ENCODE results near the gene ULBP1. TPM values are rescaled to one million over a fixed set of nuclear protein-coding genes. Genes with fewer than 3 reads are reported as not detected.

The ULBP1 gene
- 0.61 and 1.1 TPM in 2 replicates for total RNA-seq

GRCh38 chr6:149963462-149964307 is at the start of gene ULBP1:
Gene ULBP1, plus strand, starts transcription at chr6:149963943. Its CDS starts 107 bp downstream, at chr6:149964050.

GRCh38 chr6:149922642-149923326 is 41.0 kb upstream of the ULBP1 start, which contains the start of gene RAET1G:
Gene RAET1G, minus strand, starts transcription at chr6:149923121. Its CDS starts 111 bp downstream, at chr6:149923010.

GRCh38 chr6:149941583-149942460 is 21.9 kb upstream of the ULBP1 start, which contains the start of gene ULBP2:
Gene ULBP2, plus strand, starts transcription at chr6:149942014. Its CDS starts 59 bp downstream, at chr6:149942073.

Other genes starting within 250 kb of the ULBP1 start
- 30.4 and 34.1 TPM in 2 replicates for gene LATS1, start 245.8 kb upstream of the ULBP1 start, total RNA-seq
- 23.4 and 35.1 TPM in 2 replicates for gene NUP43, start 217.4 kb upstream of the ULBP1 start, total RNA-seq
- gene PCMT1, start 214.2 kb upstream of the ULBP1 start, total RNA-seq = 90.4 and 110 TPM in 2 replicates
- gene LRP11, start 99.6 kb upstream of the ULBP1 start, total RNA-seq = 96.8 and 137 TPM in 2 replicates
- gene RAET1E, start 65.8 kb upstream of the ULBP1 start, total RNA-seq = 0.49 TPM in 1 of 2 replicates, not detected in the other
- 1.3 and 1.9 TPM in 2 replicates for gene RAET1G, start 40.8 kb upstream of the ULBP1 start, total RNA-seq
- 2.1 and 3.1 TPM in 2 replicates for gene ULBP2, start 21.9 kb upstream of the ULBP1 start, total RNA-seq
- gene RAET1L, start 61.6 kb downstream of the ULBP1 start, total RNA-seq = not detected in 2 replicates
- 18.0 and 18.8 TPM in 2 replicates for gene ULBP3, start 105.2 kb downstream of the ULBP1 start, total RNA-seq
- 0.16 TPM in 1 of 2 replicates, not detected in the other for gene PPP1R14C, start 179.1 kb downstream of the ULBP1 start, total RNA-seq